ENCODE measurements around the gene TTC19. TPM values are rescaled to one million over a fixed set of nuclear protein-coding genes. Genes with fewer than 3 reads are reported as not detected.

Gene TTC19
- total and polyA plus RNA-seq, 2 donors (not counting 3 experiments of a cell fraction or from before 2014, with no cell fraction given): 7.8 to 32.8 TPM

Other genes with a start within 250 kb of the TTC19 start
- gene ADORA2B, start 54.7 kb upstream of the TTC19 start, total RNA-seq: 6.5 and 9.8 TPM in 2 replicates
- gene ADORA2B, start 54.7 kb upstream of the TTC19 start, polyA plus RNA-seq: 8.8 and 10.1 TPM in 2 replicates
- gene ZSWIM7, start 120 bp upstream of the TTC19 start, total RNA-seq: 18.0 and 21.9 TPM in 2 replicates
- gene ZSWIM7, start 120 bp upstream of the TTC19 start, polyA plus RNA-seq: 33.8 and 38.9 TPM in 2 replicates
- gene NCOR1, start 215.7 kb downstream of the TTC19 start, total RNA-seq: 134 and 140 TPM in 2 replicates
- 81.1 and 90.0 TPM in 2 replicates for gene NCOR1, start 215.7 kb downstream of the TTC19 start, polyA plus RNA-seq
- gene PIGL, start 217.4 kb downstream of the TTC19 start, total RNA-seq: 28.0 and 28.6 TPM in 2 replicates
- gene PIGL, start 217.4 kb downstream of the TTC19 start, polyA plus RNA-seq: 40.8 and 40.9 TPM in 2 replicates

Data from endothelial cell of umbilical vein (primary cell).